HG03521 (cell line): ENCODE results near the gene MTA3.
A peak's percentile ranks its signal among the peaks of the same experiment; 100 is the strongest.

ENCODE experiments used
- ATAC-seq: cut with Tn5 transposase; IDR thresholded peaks from one replicate; pipeline ENCODE4 v1.9.1; 2021; ENCODE audit warnings: mild to moderate bottlenecking, moderate library complexity; ENCODE audit not compliant: unreplicated experiment

The MTA3 gene

DNA sequence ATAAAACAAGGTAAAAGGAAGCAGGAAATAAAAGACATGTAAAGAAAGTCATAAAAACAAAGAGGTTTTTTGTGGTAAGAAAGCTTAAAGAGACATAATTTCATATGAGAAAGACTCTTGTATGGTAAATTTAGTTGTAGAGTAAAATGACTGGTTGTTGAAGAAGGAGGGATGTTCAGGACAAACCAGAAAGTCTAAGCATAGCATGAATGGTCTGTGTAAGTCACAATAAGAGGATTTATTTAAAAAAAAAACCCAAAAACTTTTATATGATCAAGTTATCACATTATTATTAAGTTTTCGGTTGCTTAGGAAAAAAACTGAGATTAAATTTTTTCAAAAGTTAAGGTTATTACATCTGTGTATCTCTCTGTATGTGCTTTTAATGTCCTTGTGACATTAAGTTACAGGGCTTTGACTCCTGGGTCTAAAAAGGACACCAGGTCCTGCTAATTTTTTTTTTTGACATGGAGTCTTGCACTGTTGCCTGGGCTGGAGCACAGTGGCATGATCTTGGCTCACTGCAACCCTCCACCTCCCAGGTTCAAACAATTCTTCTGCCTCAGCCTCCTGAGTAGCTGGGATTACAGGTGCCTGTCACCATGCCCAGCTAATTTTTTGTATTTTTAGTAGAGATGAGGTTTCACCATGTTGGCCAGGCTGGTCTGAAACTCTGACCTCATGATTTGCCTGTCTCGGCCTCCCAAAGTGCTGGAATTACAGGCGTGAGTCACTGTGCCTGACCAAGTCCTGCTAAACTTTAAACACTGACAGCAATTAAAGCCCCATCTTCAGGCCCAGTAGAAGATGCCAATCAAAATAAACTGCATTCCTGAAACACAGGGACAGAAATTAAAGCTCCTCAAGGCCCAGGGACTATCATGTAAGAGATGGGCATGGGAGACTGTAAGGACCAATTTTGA lies 209.7 kb downstream of the MTA3 start:
- ATAC-seq: no peak

DNA sequence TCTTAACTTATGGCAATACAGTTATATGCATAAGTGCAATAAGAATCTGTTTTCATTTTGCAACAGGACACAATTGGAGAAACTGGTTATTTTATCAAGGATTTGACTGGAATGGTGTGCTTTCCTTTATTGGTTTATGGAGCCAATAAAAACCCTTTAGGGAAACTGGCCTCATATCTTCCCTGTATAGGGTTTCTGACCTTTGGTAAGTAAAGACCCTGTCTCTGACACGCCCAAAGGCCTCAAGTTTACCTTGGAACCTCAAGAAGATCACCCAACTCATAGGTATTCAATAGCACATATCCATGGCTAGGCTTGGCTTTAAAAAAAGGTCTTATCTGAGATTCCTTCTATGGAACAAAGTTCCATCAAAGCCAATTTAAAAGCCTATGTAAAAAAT lies 212.7 kb downstream of the MTA3 start:
- ATAC-seq: no peak

DNA sequence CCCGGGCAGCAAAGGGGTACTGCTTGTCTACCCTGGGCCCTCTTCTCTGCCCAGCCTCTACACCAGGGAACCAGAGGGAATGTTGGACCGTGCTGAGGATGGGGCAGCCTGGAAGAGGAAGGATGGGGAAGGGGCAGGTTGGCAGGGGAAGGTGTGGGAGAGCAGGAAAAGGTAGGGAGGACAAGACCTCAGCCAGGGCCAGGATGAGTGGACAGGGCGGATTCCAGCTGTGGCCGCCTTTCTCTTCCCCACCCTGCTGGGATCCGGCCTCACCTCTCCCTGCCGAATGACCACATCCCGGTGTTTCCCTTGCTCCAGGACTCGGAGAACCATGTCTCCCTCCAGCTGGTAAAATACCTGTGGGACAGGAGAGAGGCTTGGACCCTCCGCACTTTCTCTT lies 215.1 kb downstream of the MTA3 start:
- ATAC-seq: no peak

DNA sequence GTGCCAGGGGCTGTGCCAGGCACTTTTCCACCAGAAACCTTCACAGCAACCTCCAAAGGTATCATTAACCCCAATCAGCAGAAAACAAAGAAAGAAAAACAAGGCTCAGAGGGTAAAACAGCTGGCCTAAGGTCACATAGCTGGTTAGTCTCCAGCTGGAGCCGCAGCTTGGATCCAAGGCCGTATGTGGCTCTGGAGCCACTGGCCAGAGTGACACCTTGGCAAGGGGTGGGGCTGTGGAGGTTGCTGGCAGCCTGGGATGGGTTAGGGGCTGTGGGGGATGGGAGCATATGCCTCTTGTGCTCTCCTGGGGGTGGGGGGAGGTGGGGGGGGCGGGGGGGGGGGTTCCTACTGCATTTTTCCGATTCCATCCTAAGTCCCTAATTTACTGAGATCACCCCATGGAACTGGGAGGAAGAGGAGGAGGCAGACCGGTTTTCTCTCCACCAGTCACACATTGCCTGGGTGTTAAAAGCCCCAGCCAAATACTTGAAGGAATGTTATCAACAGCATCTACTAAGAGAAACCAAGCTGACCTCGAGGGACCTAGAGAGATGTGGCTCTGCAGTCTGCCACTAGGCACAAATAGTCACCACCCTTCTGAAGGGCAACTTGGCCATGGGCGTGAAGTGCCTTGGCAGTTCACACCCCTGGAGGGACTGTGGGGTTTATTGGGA lies 215.9 kb downstream of the MTA3 start:
- no peak for ATAC-seq

DNA sequence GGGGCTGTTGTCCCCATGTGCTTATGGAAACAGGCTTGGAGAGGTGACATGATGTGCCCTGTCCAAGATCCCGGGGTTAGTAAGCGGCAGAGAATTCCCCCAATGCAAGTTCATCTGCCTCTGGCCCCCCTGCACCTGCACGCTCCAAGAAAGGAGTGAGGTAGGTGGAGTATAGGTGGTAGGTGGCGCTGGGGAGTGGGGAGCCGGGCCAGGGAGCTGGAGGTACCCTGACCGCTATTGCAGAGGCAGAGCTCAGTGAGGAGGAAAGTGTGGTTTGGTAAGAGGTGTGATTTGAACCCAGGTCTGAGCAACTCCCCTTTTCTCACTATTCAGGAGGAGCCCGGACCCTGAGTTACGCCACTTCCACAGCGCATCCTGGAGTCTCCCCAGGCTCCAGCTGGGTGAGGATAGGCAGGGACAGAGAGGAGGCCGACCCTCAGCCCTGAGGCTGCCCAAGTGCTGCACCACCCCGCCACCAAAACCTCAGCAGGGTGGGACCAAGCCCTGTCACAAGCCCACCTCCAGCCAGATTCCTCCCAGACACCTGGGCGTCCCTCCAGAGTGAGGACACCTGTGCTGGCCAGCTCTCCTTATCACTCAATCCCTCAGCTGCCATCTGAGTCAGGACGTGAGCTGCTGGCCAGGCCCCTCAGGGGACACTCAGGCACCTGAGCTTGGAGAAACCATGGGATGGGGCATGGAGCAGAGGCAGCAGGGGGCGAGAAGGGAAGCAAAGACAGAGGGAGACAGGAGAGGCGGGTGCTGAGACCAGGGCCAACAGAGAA lies 218.3 kb downstream of the MTA3 start:
- ATAC-seq: no peak

DNA sequence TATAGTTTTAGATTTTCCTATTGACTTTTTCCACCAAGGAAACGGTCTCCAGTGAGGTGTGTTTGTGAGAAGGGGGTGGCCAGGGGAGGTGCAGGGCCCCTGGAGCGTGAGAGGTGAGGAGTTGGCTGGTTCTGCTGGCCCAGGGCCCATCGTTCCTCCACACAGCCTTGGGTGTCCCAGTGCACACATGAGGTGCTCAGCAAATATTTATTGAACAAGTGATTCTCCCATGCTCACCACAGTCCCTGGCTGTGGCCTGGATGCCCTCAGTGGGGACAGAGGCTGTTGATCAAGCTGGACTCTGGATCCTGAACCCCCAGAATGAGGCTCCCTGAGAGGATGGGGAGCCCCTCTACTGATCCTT lies 219.0 kb downstream of the MTA3 start:
- no peak for ATAC-seq

DNA sequence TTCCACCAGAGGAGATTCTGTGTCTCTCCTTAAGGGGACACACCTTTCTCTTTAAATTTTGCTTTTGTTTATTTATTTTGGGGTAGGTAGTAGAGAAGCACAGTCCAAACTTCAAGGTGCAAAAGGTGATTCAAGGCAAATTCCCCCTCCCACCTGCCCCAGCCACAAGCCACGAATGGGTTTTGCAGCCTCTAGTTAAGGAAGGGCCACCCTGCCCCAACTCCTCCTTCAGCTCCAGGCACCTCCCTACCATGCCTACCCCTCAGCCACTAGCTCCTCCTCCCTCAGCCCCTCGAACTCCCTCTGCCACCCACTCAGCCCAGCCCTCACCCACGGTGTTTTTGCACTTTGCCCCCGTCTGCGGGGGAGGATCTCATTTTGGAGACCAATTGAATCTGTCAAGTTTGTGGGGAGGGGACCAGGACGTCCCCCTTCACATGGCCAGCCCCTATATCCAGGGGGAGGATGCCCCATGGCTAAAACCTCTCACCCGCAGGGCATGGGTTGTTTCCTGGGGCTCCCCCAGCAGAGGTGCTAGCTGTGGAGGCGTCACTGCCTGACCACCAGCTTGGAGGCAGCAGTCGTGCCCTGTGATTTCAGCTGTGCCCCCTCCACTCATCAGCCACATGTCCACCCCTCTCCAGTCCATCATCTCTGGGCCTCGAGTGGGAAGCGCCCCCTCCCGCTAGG lies 219.5 kb downstream of the MTA3 start:
- no peak for ATAC-seq

DNA sequence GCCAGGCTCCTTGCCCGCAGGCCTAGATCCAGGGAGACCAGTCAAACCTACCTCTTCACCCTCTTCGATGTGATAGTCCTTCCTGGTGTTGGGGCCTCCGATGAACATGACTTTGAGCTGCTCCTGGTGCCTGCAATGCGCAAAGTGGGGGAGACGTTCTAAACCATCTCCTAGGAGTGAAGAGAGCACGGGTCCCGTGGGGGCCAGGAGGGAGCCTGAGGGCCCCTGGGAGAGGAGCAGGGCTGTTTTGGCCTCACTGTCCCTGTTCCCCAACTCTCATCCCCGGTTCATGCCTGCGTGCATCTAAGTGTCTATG lies 220.0 kb downstream of the MTA3 start:
- no peak for ATAC-seq

DNA sequence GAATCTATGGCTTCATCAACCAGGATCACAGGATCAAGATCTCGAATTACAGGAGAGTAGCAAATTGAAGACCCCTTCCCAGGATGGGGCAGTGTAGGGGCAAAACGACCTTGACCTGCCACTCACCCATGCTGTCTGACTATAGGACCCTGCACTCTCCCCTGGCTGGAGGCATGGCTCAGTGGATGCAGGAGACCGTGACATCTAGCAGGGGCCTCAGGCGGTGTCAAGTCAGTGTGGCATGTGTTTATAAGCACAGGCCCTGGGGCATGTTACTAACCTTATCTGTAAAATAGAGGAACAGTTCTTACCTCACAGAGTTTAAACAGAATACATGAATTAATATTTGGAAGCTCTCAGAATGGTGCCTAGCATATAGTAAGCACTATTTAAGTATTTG lies 220.4 kb downstream of the MTA3 start:
- ATAC-seq: no peak

DNA sequence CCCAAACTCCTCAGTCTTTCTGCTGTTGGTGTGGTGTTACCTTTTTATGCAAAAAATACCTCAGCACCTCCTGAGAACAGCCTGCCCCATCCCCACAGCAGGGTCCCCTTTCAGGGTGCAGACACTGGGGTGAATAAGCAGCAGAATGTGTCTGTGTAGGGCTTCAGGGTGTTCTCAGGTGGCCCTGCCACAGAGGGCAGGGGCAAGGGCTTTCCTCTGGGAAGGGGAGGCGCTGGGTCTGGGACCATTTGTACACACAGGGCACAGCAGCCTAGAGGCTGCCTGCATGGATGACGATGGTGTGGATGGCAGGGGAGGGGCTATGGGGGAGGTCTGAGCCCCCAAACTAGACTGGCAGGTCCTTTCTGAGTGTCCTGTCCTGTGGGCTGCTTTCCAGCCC lies 221.3 kb downstream of the MTA3 start:
- ATAC-seq: no peak

DNA sequence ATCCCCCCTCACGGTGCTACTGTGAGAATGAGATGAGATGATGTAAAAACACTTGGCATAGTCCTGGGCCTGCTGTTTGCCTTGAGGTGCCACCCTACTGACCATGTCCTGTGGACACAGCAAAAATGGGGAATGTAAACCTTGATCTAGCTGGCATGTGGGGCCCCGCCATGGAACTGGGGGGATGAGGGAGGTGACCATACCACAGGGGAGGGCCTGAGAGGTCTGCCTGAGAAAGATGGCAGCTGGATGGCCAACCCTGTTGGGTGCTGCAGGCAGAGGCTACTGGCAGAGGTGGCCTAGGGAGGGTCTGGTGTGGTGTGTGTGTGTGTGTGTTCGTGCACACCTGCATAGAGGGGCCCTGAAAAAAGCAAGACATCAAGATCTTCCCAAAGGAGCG lies 223.2 kb downstream of the MTA3 start:
- ATAC-seq: no peak

DNA sequence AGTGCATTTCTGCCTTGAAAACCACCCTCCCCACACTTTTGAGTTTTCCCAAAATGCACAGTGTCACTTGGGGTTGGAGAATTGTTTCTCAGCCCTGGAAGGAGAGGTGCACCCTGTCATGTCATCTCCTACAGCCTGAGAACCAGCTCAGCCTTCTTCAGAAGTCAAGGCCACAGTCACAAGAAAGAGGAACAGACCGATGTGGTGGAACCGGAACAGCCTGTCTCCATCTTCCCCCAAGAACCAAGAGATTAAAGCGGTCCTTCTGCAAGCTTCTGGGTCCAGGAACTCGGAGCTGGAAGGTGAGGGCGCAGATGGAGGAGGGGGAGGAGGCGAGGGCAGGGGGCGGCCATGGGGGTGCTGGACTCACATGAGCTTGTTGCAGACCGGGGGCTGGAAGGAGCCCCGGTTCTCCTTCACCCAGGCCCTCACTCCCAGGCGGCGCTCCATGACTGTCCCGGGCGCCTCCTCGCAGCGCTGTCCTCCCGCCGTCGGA lies 223.7 kb downstream of the MTA3 start:
- ATAC-seq: no peak

DNA sequence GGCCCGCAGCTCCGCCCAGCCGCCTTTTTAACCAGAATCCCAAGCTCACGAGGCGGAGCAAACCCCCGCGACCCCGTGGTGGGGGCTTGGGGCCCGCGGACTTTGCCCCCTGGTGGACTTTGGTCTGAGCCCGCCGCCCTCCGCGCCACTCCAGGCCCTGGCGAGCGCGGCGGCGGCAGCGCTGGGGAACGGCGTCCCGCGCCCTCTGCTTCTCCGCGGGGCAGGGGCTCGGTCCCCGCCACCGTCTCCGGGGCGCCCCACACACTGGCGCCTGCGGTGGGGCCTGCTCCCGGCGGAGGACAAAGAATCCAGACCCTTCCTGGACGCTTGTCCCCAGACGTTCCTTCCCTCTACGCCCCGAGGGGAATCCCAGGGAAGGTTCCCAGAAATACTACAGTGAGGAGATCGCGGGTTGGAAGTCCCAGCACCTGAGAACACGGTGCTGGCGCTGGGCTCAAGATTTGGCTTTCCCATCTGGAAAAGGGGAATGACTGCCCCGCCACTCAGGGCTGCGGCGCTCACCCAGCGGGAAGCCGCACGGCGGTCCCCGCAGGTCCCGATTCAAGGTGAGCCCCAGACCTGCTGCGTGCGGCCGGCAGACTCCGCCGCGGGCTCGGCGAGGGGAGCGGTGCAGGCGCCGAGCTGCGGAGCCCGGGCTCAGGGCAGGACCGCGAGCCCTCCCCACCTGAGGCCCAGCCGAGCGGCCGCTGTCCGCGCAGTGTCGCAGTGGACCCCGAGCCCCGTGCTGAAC lies 224.3 kb downstream of the MTA3 start, which contains the start of gene HAAO:
Gene HAAO, minus strand, starts transcription at position 1 of the 751 bp plus-strand sequence. CDS start 47 bp downstream, outside the sequence.
- ATAC-seq: no peak

DNA sequence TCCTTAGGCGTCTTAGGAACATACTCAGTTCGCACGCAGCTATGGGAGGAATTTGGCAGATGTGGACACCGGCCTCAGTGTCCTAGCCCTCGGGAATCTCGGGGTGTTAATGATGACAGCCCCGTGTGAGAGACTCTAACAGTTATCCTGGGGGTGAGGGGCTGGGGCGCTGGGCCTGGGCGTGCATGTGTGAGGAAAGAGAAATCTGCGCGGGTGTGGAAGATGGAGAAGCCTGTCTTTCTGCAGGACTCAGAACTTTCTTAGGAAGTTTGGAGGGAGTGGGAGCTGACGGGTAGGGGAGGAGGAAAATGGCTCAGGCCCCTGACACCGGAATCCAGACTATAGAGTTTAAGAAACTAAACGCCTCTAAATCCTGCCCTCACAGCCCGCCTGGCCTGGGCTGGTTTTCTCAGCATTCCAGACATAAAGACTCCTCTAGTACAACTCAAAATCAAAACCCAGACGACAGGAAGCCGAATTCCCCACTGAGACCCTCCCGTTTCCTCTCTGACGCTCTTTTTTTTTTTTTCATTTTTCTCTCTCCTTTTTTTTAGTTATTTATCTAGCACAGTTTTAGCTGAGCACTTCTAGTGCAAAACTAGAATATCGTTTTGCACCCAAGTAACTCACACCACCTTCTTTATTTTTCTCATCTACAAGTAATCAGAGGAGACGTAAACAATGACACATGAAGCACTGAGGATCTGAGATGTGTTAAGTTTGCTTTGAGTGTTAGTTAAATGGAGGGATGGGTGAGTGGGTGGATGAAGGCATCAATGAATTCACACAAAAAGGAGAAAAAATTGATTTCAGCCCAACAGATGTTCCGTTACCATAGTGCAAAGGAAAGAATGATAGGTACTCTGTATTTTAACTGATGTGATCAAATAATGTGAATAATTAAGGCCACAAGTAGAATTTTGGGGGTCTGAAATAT lies 225.2 kb downstream of the MTA3 start:
- no peak for ATAC-seq

DNA sequence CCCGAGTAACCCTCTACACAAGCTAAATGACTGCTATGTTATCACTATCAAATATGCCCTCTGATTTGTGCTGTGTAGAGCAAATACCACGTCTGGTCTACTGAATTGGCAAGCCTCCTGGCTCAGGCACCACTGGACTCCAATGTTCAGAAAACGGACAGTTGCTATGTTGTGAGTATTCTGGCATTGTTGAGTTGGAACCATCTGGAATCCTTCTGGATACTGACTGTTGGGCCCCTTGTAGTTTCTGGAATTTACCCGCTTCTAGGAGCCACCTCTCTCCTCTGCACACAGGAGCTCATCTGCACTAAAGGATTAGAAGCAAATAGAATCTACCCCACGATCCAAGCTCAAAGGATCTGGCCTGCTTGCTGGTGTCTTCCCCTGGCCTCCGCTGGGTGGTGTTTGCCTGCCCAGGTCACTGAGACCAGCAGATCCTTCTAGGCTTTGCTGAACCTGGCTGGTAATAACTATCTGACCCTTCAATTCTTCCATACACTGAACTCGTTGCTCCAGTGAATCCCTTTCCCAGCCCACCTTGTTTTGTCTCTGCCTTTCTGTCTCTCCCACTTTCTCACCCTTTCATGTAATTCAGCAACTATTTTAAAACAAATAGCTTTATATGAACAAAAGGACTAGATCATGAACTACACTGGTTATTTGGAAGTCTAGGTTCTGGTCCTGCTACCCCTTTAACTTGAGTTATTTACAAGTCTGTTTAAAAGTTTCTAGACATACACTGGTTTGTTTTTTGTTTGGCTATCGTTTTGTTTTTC lies 226.0 kb downstream of the MTA3 start:
- no peak for ATAC-seq

DNA sequence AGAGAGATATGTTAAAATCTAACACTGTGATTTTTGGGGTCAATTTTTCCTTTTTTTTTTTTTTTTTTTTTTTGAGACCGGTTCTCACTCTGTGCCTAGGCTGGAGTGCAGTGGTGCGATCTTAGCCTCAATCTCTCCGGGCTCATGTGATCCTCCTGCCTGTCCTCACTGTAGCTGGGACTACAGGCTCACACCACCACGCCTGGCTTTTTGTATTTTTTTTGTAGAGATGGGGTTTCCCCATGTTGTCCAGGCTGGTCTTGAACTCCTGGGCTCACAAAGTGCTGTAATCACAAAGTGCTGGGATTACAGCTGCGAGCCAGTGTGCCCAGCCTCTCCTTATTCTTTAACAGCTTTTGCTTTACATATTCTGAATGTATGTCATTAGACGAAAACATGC lies 226.8 kb downstream of the MTA3 start:
- no peak for ATAC-seq

DNA sequence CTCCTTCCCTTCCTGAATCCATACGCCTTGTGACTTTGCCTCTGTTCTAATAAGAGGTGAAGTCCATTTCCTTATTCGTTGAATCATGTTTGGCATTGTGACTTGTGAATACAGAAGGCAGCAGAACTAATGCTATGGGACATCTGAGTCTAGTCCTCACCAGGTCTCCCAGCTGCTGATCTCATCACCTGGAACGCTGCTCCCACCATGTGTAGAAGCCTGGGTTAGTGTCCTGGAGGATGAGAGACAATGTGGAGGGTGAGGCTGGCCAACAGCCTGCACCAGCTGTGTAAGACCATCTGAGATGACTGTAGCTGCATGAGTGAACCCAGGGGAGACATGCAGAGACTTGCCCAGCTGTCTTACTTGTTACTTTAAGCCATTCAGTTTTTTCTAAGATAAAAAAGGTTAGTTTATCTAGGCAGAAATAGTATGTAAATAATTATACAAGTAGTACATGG lies 227.4 kb downstream of the MTA3 start:
- ATAC-seq: peak; percentile 38
